Tibial artery (tissue), 4 donors: ENCODE data around the gene C10orf105.

Experiments
- DNase-seq, 2 donors: peaks; one replicate each; pipeline ENCODE4 v3.0.0-alpha.2; 2019
- H3K27ac ChIP-seq, 2 donors: fragments of 200-600 bp; sonication (generic) in 1 of 2; 1 replicate in 1 of 2; 2 replicates in 1 of 2; pipeline ENCODE4 v1.5.1; 2018 to 2019; ENCODE audit warnings: mild to moderate bottlenecking in 1 of 2
- H3K27me3 ChIP-seq, 2 donors: fragments of 200-600 bp; sonication (generic) in 1 of 2; one replicate each; pipeline versions ENCODE4 v1.5.1 to v1.6.0; 2016 to 2019
- H3K36me3 ChIP-seq, 3 donors: fragments of 200-600 bp; sonication (generic) in 2 of 3; one replicate each; pipeline ENCODE4 v1.5.1; 2016 to 2019; ENCODE audit warnings: mild to moderate bottlenecking in 2 of 3
- H3K4me1 ChIP-seq, 4 donors: fragments of 200-600 bp; sonication (generic) in 2 of 4; 1 replicate in 3 of 4; 2 replicates in 1 of 4; pipeline ENCODE4 v1.5.1; 2016 to 2019
- H3K4me3 ChIP-seq, 2 donors: fragments of 200-600 bp; sonication (generic) in 1 of 2; 1 replicate in 1 of 2; 2 replicates in 1 of 2; pipeline ENCODE4 v1.5.1; 2018 to 2019; ENCODE audit warnings: mild to moderate bottlenecking in 2 of 2
- H3K9me3 ChIP-seq, 3 donors: fragments of 200-600 bp; sonication (generic) in 1 of 3; one replicate each; pipeline ENCODE4 v1.5.1; 2016 to 2019
- CTCF ChIP-seq, 2 experiments: fragments of 200-600 bp in 1 of 2; fragments of 450-650 bp in 1 of 2; IDR thresholded peaks; one replicate each; pipeline ENCODE4 v1.5.1; 2017 to 2019; ENCODE audit warnings: antibody characterized with exemption in 2 of 2, mild to moderate bottlenecking in 1 of 2, moderate library complexity in 1 of 2
- intact Hi-C: fragments of 100-400 bp; cut with DNase I; formaldehyde crosslinking; loops from one replicate; pipeline ENCODE4 v1.15.0; 2023; ENCODE audit warnings: low total_unique reads

C10orf105 gene

GRCh38 chr10:71719042-71719441 lies 536 bp downstream of the C10orf105 start:
- no peaks in the 10 kb centered on the region for H3K36me3 ChIP-seq
- no peak for TF ChIP-seq CTCF (IDR thresholded peaks at IDR 0.05)
- no peaks in the 10 kb centered on the region for H3K9me3 ChIP-seq
- H3K27ac ChIP-seq: peak overlapping the region; percentile 53 to 61
- peaks cover 3 to 51% (median 40%) of the 10 kb centered on the region in 4 donors for H3K4me1 ChIP-seq
- intact Hi-C loops: loop anchor here (5.0 kb wide), 1 partner anchor 43 kb away; no protein-coding TSS in a partner anchor
- no peak overlapping the region for H3K4me3 ChIP-seq
- DNase-seq: peak; percentile 85 to 90
- no peaks in the 10 kb centered on the region for H3K27me3 ChIP-seq

GRCh38 chr10:71718165-71718698 lies 1.3 kb downstream of the C10orf105 start:
- H3K36me3 ChIP-seq: no peaks in the 10 kb centered on the region
- H3K27me3 ChIP-seq: no peaks in the 10 kb centered on the region
- DNase-seq: no peak
- H3K9me3 ChIP-seq: no peaks in the 10 kb centered on the region
- peak overlapping the region; percentile 53 to 61 for H3K27ac ChIP-seq
- intact Hi-C loops: loop anchor here (5.0 kb wide), 1 partner anchor 44 kb away; no protein-coding TSS in a partner anchor
- H3K4me3 ChIP-seq: no peak overlapping the region
- TF ChIP-seq CTCF (IDR thresholded peaks at IDR 0.05): no peak
- peaks cover 3 to 59% (median 48%) of the 10 kb centered on the region in 4 donors for H3K4me1 ChIP-seq

GRCh38 chr10:71717551-71717951 lies 2.0 kb downstream of the C10orf105 start:
- Histone ChIP-seq H3K4me1 (peaks cover 3 to 66% (median 55%) of the 10 kb centered on the region in 4 donors), H3K9me3 (no peaks in the 10 kb centered on the region), H3K4me3 (no peak overlapping the region), H3K27me3 (no peaks in the 10 kb centered on the region), H3K27ac (peak overlapping the region; percentile 53 to 61), H3K36me3 (no peaks in the 10 kb centered on the region)
- no peak for DNase-seq
- no peak for TF ChIP-seq CTCF (IDR thresholded peaks at IDR 0.05)
- intact Hi-C loops: loop anchor here (5.0 kb wide), 1 partner anchor 45 kb away; no protein-coding TSS in a partner anchor

GRCh38 chr10:71717056-71717455 lies 2.5 kb downstream of the C10orf105 start:
- no peaks in the 10 kb centered on the region for H3K27me3 ChIP-seq
- no peak for DNase-seq
- intact Hi-C loops: loop anchor here (5.0 kb wide), 1 partner anchor 45 kb away; no protein-coding TSS in a partner anchor
- peak overlapping the region; percentile 53 to 61 for H3K27ac ChIP-seq
- no peaks in the 10 kb centered on the region for H3K36me3 ChIP-seq
- peaks cover 3 to 66% (median 56%) of the 10 kb centered on the region in 4 donors for H3K4me1 ChIP-seq
- no peaks in the 10 kb centered on the region for H3K9me3 ChIP-seq
- H3K4me3 ChIP-seq: no peak overlapping the region
- no peak for TF ChIP-seq CTCF (IDR thresholded peaks at IDR 0.05)

- no peak for TF ChIP-seq CTCF (IDR thresholded peaks at IDR 0.05)
- H3K27me3 ChIP-seq: no peaks in the 10 kb centered on the region
- H3K36me3 ChIP-seq: no peaks in the 10 kb centered on the region
- peaks cover 3 to 66% (median 56%) of the 10 kb centered on the region in 4 donors for H3K4me1 ChIP-seq
- no peak overlapping the region for H3K27ac ChIP-seq
- intact Hi-C loops: loop anchor here (5.0 kb wide), 1 partner anchor 46 kb away; no protein-coding TSS in a partner anchor
- no peak overlapping the region for H3K4me3 ChIP-seq
- H3K9me3 ChIP-seq: no peaks in the 10 kb centered on the region
- DNase-seq: no peak
These were observed 3.2 kb downstream of the C10orf105 start for GRCh38 chr10:71716426-71716825.
